Psoas muscle (tissue), 8 donors: Measurements from ENCODE around the gene TUBB6. TPM values are rescaled to one million over a fixed set of nuclear protein-coding genes. Genes with fewer than 3 reads are reported as not detected.
A peak's percentile ranks its signal among the peaks of the same experiment; 100 is the strongest.

Experiments used
- ATAC-seq, 4 donors: fragments of 200-7000 bp; cut with Tn5 transposase; one replicate each; pipeline ENCODE4 v1.9.1; 2020; ENCODE audit warnings: moderate library complexity in 3 of 4, mild to moderate bottlenecking in 2 of 4
- DNase-seq, 2 donors: peaks; one replicate each; pipeline ENCODE4 v3.0.0-alpha.2; 2020
- H3K27ac ChIP-seq: fragments of 200-600 bp; one replicate; pipeline ENCODE4 v1.8.0; 2022
- H3K27me3 ChIP-seq, 3 donors: fragments of 200-600 bp in 1 of 3; one replicate each; pipeline versions ENCODE4 v1.6.1 to v1.8.0; 2013 to 2022; ENCODE audit warnings: low read length in 2 of 3, mild to moderate bottlenecking in 2 of 3, moderate library complexity in 1 of 3; ENCODE audit not compliant: insufficient read depth in 3 of 3
- H3K36me3 ChIP-seq, 2 donors: fragments of 200-600 bp in 1 of 2; one replicate each; pipeline versions ENCODE4 v1.6.1 to v1.8.0; 2013 to 2022; ENCODE audit warnings: low read depth in 1 of 2, mild to moderate bottlenecking in 1 of 2, moderate library complexity in 1 of 2; ENCODE audit not compliant: insufficient read depth in 1 of 2
- H3K4me1 ChIP-seq: fragments of 200-600 bp; one replicate; pipeline ENCODE4 v1.8.0; 2022
- H3K4me3 ChIP-seq: fragments of 200-600 bp; one replicate; pipeline ENCODE4 v1.8.0; 2022; ENCODE audit warnings: mild to moderate bottlenecking
- H3K9me3 ChIP-seq: fragments of 200-600 bp; one replicate; pipeline ENCODE4 v1.8.0; 2022
- WGBS, 3 donors: extraction: QIAGEN DNeasy Blood & Tissue Kit; methylation state at CpG; one replicate each; pipeline versions ENCODE4 v1.1.6 to v1.1.7; 2013; 5-methylcytosine and 5-hydroxymethylcytosine counted together
- intact Hi-C, 2 donors: fragments of 100-400 bp; cut with DNase I; formaldehyde crosslinking; loops; one replicate each; pipeline versions ENCODE4 v1.11.0 to v1.14.2; 2022
- polyA plus RNA-seq, 3 donors: library from polyadenylated mRNA; stranded (reverse); fragments of 200-250 nt; gene quantifications; one replicate each; pipeline ENCODE4 v1.2.3, GENCODE V29; 2013
- total RNA-seq, 4 donors: library from RNA; stranded (reverse); fragmentation: NEBNext Ultra II Directional in 2 of 4; extraction: Animal tissue kit (Norgen Biotek cat#: 25700) in 2 of 4; gene quantifications; one replicate each; pipeline versions ENCODE4 v1.2.1 to v1.2.4, GENCODE V29; 2021 to 2023
- TF ChIP-seq, protein P1 (sequence below): fragments of 200-600 bp; IDR thresholded peaks from one replicate; pipeline ENCODE4 v1.8.0; 2022; ENCODE audit warnings: antibody characterized with exemption
- donor health status: healthy with polysubstance abuse.
- donor health status: DM: no; HTN: no; CAD: no; lungs with moderate emphysema.
- donor health status: Bipolar disorder and iron deficiency.
- donor health status: healthy.
- donor health status: DM: yes; HTN: yes; CAD: no.
- donor health status: DM: no; HTN: no; CAD: no.
- donor health status: DM: no; HTN: no; CAD: no.
- donor health status: DM: yes; HTN: yes; CAD: no.

The TUBB6 gene
- total and polyA plus RNA-seq, 7 donors = 12.5 to 46.7 (median 19.9) TPM

DNA sequence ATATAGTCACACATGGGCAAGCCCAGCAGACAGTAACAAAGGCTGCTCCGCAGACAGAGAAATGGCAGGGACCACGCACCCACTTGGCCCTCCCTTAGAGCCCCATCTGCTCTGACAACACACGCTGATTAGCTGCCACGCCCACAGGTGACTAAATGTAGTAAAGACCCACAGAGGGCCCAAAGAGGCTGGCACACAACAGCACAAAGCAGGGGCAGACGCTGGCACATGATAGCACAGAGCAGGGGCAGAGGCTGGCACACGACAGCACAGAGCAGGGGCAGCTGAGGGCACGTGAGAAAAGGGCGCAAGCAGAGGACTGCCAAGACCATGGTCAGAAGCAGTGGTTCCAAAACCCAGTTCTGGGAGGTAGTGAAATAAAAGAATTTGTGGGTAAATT, 58.3 kb downstream of the TUBB6 start:
- peaks cover 26% of the 10 kb centered on the region for H3K4me1 ChIP-seq
- ATAC-seq (no peak), DNase-seq (no peak)
- H3K4me3 ChIP-seq = no peak overlapping the region
- TF ChIP-seq, protein P1, sequence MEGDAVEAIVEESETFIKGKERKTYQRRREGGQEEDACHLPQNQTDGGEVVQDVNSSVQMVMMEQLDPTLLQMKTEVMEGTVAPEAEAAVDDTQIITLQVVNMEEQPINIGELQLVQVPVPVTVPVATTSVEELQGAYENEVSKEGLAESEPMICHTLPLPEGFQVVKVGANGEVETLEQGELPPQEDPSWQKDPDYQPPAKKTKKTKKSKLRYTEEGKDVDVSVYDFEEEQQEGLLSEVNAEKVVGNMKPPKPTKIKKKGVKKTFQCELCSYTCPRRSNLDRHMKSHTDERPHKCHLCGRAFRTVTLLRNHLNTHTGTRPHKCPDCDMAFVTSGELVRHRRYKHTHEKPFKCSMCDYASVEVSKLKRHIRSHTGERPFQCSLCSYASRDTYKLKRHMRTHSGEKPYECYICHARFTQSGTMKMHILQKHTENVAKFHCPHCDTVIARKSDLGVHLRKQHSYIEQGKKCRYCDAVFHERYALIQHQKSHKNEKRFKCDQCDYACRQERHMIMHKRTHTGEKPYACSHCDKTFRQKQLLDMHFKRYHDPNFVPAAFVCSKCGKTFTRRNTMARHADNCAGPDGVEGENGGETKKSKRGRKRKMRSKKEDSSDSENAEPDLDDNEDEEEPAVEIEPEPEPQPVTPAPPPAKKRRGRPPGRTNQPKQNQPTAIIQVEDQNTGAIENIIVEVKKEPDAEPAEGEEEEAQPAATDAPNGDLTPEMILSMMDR = no peak
- 73 to 87% (median 76%) methylated on average over 8 of the region's 8 CpGs for WGBS, 3 donors
- no peaks in the 10 kb centered on the region for H3K27me3 ChIP-seq
- intact Hi-C loops = no loop called here
- H3K9me3 ChIP-seq = no peaks in the 10 kb centered on the region
- H3K36me3 ChIP-seq = peaks cover 8 to 95% of the 10 kb centered on the region in 2 donors
- H3K27ac ChIP-seq = peak overlapping the region; percentile 9

DNA sequence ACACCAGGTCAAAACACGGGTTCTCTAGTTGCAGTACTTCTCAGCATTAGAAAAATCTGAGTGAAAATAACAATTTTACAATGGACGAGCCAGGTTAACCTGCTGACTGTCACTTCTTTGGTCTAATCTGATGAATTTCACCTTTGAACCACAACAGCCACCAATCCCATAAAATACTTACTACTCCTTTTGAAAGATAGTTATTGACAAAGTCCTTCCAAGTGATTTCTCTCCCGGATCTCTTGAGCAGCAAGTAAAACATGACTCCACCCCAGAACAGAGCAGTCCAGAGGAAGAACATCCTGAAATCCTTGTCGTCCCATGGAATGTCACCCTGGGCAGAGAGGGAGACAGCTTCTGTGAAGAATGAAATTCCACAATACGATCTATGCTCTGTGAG, 58.7 kb downstream of the TUBB6 start:
- no peak for ATAC-seq
- H3K9me3 ChIP-seq = no peaks in the 10 kb centered on the region
- intact Hi-C loops = no loop called here
- TF ChIP-seq, protein P1 = no peak
- 65 to 87% (median 73%) methylated on average over 5 of the region's 5 CpGs for WGBS, 3 donors
- H3K4me3 ChIP-seq = no peak overlapping the region
- peak overlapping the region; percentile 9 for H3K27ac ChIP-seq
- peaks cover 8 to 91% of the 10 kb centered on the region in 2 donors for H3K36me3 ChIP-seq
- H3K27me3 ChIP-seq = no peaks in the 10 kb centered on the region
- peaks cover 26% of the 10 kb centered on the region for H3K4me1 ChIP-seq
- no peak for DNase-seq

DNA sequence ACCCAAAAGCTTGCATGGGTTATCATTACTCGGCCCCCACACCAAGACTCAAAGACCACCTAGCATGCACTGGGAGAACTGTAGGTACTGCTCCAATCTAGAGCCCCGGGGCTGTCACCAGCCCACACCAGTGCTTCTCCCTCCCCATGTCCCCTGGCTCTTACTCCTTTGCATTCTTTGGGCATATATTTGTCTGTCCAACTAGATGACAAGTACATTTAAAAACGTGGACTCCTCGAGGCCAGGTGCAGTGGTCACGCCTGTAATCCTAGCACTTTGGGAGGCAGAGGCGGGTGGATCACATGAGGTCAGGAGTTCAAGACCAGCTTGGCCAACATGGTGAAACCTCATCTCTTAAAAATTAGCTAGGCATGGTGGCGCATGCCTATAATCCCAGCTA, 61.2 kb downstream of the TUBB6 start:
- H3K9me3 ChIP-seq = no peaks in the 10 kb centered on the region
- 41 to 58% (median 47%) methylated on average over 7 of the region's 7 CpGs for WGBS, 3 donors
- H3K36me3 ChIP-seq = peaks cover 1 to 66% of the 10 kb centered on the region in 2 donors
- intact Hi-C loops = no loop called here
- no peak for DNase-seq
- peak; percentile 62 to 80 (median 74) for ATAC-seq
- no peak overlapping the region for H3K4me3 ChIP-seq
- no peaks in the 10 kb centered on the region for H3K27me3 ChIP-seq
- peaks cover 34% of the 10 kb centered on the region for H3K4me1 ChIP-seq
- no peak overlapping the region for H3K27ac ChIP-seq
- TF ChIP-seq, protein P1 = no peak

DNA sequence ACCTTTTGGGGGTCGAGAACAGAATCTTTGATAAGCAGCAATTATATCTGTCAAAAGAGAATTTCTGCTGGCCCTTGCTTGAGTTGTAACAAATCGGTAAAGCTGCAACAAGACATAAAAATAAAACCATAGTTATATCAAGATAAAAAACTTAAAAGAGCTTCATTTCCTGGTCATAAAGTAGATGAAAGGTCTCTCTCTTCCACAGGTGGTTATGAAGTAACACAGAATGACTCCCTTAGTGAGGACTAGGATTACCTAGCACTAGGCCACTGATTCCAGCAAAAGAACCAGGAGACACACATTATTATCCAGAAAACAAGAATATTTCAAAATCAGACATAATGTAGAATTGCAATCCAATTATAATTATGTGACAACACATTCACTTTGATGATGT, 63.5 kb downstream of the TUBB6 start:
- TF ChIP-seq, protein P1 = no peak
- ATAC-seq (no peak), DNase-seq (no peak)
- WGBS, 3 donors = 84 to 92% (median 86%) methylated on average over 2 of the region's 2 CpGs
- peak overlapping the region; percentile 14 for H3K27ac ChIP-seq
- H3K27me3 ChIP-seq = no peaks in the 10 kb centered on the region
- intact Hi-C loops = no loop called here
- peaks cover 0 to 43% of the 10 kb centered on the region in 2 donors for H3K36me3 ChIP-seq
- H3K4me3 ChIP-seq = no peak overlapping the region
- H3K9me3 ChIP-seq = no peaks in the 10 kb centered on the region
- peaks cover 50% of the 10 kb centered on the region for H3K4me1 ChIP-seq

DNA sequence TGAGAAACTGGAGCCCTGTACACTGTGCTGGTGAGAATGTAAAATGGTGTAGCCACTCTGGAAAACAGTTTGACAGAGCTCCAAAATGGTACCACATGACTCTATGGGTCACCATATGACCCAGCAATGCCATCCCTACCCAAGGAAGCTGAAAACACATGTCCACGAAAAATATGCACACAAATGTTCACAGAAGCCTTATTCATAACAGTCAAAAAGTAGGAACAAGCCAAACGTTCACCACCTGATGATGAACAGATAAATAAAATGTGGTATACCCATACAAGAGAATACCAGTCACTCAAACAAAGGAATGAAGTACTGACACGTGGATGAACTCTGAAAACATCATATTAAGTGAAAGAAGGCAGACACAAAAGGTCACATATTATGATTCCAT, 64.4 kb downstream of the TUBB6 start:
- TF ChIP-seq, protein P1 = no peak
- Histone ChIP-seq H3K4me1 (peaks cover 50% of the 10 kb centered on the region), H3K9me3 (no peaks in the 10 kb centered on the region), H3K4me3 (no peak overlapping the region), H3K36me3 (peaks cover 0 to 34% of the 10 kb centered on the region in 2 donors), H3K27me3 (no peaks in the 10 kb centered on the region), H3K27ac (no peak overlapping the region)
- ATAC-seq = no peak
- WGBS, 3 donors = 46 to 62% (median 48%) methylated on average over 3 of the region's 3 CpGs
- no peak for DNase-seq
- intact Hi-C loops = no loop called here
